HepG2 (cell line): ENCODE measurements around the gene CAMK4. TPM values are rescaled to one million over a fixed set of nuclear protein-coding genes. Genes with fewer than 3 reads are reported as not detected.

ENCODE experiments used
- FOXK2 ChIP-seq: fragments of 450-650 bp; IDR thresholded peaks from 2 replicates; pipeline ENCODE4 v1.6.1; 2016
- IRX3 ChIP-seq: sonication (generic); formaldehyde crosslinking; IDR thresholded peaks from 2 replicates; pipeline ENCODE4 v1.8.1; 2023; ENCODE audit warnings: mild to moderate bottlenecking, low read depth, missing genetic modification reagents, borderline replicate concordance
- LRRFIP1 ChIP-seq: sonication (generic); formaldehyde crosslinking; conservative IDR thresholded peaks from 2 replicates; pipeline ENCODE4 v1.4.0; 2020; ENCODE audit warnings: missing genetic modification reagents
- MED1 ChIP-seq: sonication (generic); formaldehyde crosslinking; IDR thresholded peaks from 2 replicates; pipeline ENCODE4 v1.4.0; 2020; ENCODE audit warnings: missing genetic modification reagents
- TFDP1 ChIP-seq: IDR thresholded peaks from 2 replicates; pipeline ENCODE4 v1.6.1; 2016; ENCODE audit warnings: missing compliant biosample characterization, missing genetic modification reagents, borderline replicate concordance
- ZNF235 ChIP-seq: sonication (generic); formaldehyde crosslinking; IDR thresholded peaks from 2 replicates; pipeline ENCODE4 v1.8.1; 2023; ENCODE audit warnings: mild to moderate bottlenecking, missing genetic modification reagents, borderline replicate concordance
- ZNF318 ChIP-seq: sonication (generic); formaldehyde crosslinking; IDR thresholded peaks from 2 replicates; pipeline ENCODE4 v1.4.0; 2020; ENCODE audit warnings: mild to moderate bottlenecking, missing genetic modification reagents
- ZNF691 ChIP-seq: sonication (generic); formaldehyde crosslinking; IDR thresholded peaks from 2 replicates; pipeline ENCODE4 v1.4.0; 2020; ENCODE audit warnings: missing genetic modification reagents, low read depth, mild to moderate bottlenecking, borderline replicate concordance
- ZNF704 ChIP-seq: sonication (generic); formaldehyde crosslinking; IDR thresholded peaks from 2 replicates; pipeline ENCODE4 v1.8.1; 2023; ENCODE audit warnings: mild to moderate bottlenecking, inconsistent platforms, moderate library complexity, missing genetic modification reagents, borderline replicate concordance
- ZUFSP ChIP-seq: sonication (generic); formaldehyde crosslinking; IDR thresholded peaks from 2 replicates; pipeline ENCODE4 v1.9.0; 2021; ENCODE audit warnings: missing genetic modification reagents, mild to moderate bottlenecking, borderline replicate concordance
- polyA plus RNA-seq, 8 experiments: library from polyadenylated mRNA; depleted of rRNA in 3 of 8; stranded (reverse) in 7 of 8; unstranded in 1 of 8; fragments of >200 nt; fragmentation: Illumina TruSeq in 4 of 8; extraction: Trizol in 4 of 8; gene quantifications; 2 replicates each; pipeline versions ENCODE4 v1.2.1 to v1.2.3, GENCODE V29; 2011 to 2016; ENCODE audit warnings: low read depth in 4 of 8, missing spikeins in 1 of 8, mixed read lengths in 1 of 8; ENCODE audit not compliant: insufficient read depth in 1 of 8
- total RNA-seq, 5 experiments: library from RNA; depleted of rRNA; stranded (reverse); fragments of >200 nt; fragmentation: Illumina TruSeq; extraction: Trizol; gene quantifications; 2 replicates each; pipeline ENCODE4 v1.2.3, GENCODE V29; 2016; ENCODE audit warnings: low read depth in 1 of 5

The CAMK4 gene
- total and polyA plus RNA-seq, 2 of the 13 experiments (the other 11 are each of a cell fraction or from before 2014, with no cell fraction given) = not detected

GRCh38 chr5:111187079-111187478, 37.1 kb upstream of the CAMK4 start (continued):
- TF ChIP-seq ZNF318 = no peak
- TF ChIP-seq TFDP1 (CRISPR knock-in tag) = no peak
- TF ChIP-seq ZNF691 (CRISPR knock-in tag) = no peak
- TF ChIP-seq MED1 (CRISPR knock-in tag) = no peak
- TF ChIP-seq ZNF235 (CRISPR knock-in tag) = no peak
- TF ChIP-seq FOXK2 = no peak
- TF ChIP-seq ZNF704 = no peak
- no peak for TF ChIP-seq IRX3 (CRISPR knock-in tag)
- no peak for TF ChIP-seq ZUFSP
- TF ChIP-seq LRRFIP1 (CRISPR knock-in tag) = no peak
